Measurements from ENCODE around the gene GKN2. TPM values are rescaled to one million over a fixed set of nuclear protein-coding genes. Genes with fewer than 3 reads are reported as not detected.
"Not testable (repeated sequence)": the region's sequence is repeated elsewhere in the genome, so short reads cannot be mapped to it uniquely, and the experiment has no call there.

The GKN2 gene
- total RNA-seq, 1 donor from 2014 or later = not detected

GRCh38 chr2:68906716-68907115, 46.0 kb downstream of the GKN2 start:
- DNase-seq (ENCODE audit: low spot score) = no peak
- intact Hi-C loops (cut with DNase I) = loop anchor here (5.0 kb wide), 1 partner anchor 189 kb away; no protein-coding TSS in a partner anchor

GRCh38 chr2:68905116-68905515, 47.6 kb downstream of the GKN2 start:
- intact Hi-C loops (cut with DNase I) = loop anchor here (5.0 kb wide), 1 partner anchor 188 kb away; no protein-coding TSS in a partner anchor
- DNase-seq (ENCODE audit: low spot score) = no peak

GRCh38 chr2:68901561-68901960, 51.1 kb downstream of the GKN2 start:
- DNase-seq (ENCODE audit: low spot score) = no peak
- intact Hi-C loops (cut with DNase I) = no loop called here

- intact Hi-C loops (cut with DNase I) = no loop called here
- no peak for DNase-seq (ENCODE audit: low spot score)
These were observed 51.5 kb downstream of the GKN2 start for GRCh38 chr2:68901199-68901514.

- intact Hi-C loops (cut with DNase I) = no loop called here
- DNase-seq (ENCODE audit: low spot score) = no peak
These were observed 52.0 kb downstream of the GKN2 start for GRCh38 chr2:68900496-68901198.

- intact Hi-C loops (cut with DNase I); DNase-seq (ENCODE audit: low spot score): not testable (repeated sequence)
These were observed 56.7 kb downstream of the GKN2 start for GRCh38 chr2:68895981-68896380.

Other genes with a start within 250 kb of the GKN2 start
- gene ARHGAP25, start 218.1 kb downstream of the GKN2 start, total RNA-seq = 5.2 TPM
- gene BMP10, start 81.5 kb downstream of the GKN2 start, total RNA-seq = 0.83 TPM
- not detected for gene GKN1, start 21.7 kb upstream of the GKN2 start, total RNA-seq
- gene ANTXR1, start 60.3 kb upstream of the GKN2 start, total RNA-seq = 38.1 TPM

Measured in cardiac septum (tissue), 1 donor.